K562 (cell line): ENCODE data around the gene NEDD4L. TPM values are rescaled to one million over a fixed set of nuclear protein-coding genes. Genes with fewer than 3 reads are reported as not detected.

Source experiments
- ARID2 ChIP-seq: fragments of 450-650 bp; IDR thresholded peaks from 2 replicates; pipeline ENCODE4 v1.6.1; 2017; ENCODE audit warnings: antibody characterized with exemption, mild to moderate bottlenecking
- CBFB ChIP-seq: sonication (generic); formaldehyde crosslinking; IDR thresholded peaks from 2 replicates; pipeline ENCODE4 v1.4.0; 2020; ENCODE audit warnings: mild to moderate bottlenecking, missing genetic modification reagents
- CBX5 ChIP-seq: IDR thresholded peaks from 2 replicates; pipeline ENCODE4 v1.6.1; 2014; ENCODE audit warnings: low read depth, borderline replicate concordance
- CCAR2 ChIP-seq: fragments of 200-400 bp; formaldehyde crosslinking; IDR thresholded peaks from 2 replicates; pipeline ENCODE4 v1.6.1; 2017; ENCODE audit warnings: mild to moderate bottlenecking, low read depth, low read length
- KLF16 ChIP-seq: IDR thresholded peaks from 2 replicates; pipeline ENCODE4 v1.6.1; 2016; ENCODE audit warnings: antibody characterized with exemption
- NBN ChIP-seq: fragments of 450-650 bp; IDR thresholded peaks from 2 replicates; pipeline ENCODE4 v1.6.1; 2016; ENCODE audit warnings: low read depth, mild to moderate bottlenecking
- NCOA1 ChIP-seq: fragments of 450-650 bp; IDR thresholded peaks from 2 replicates; pipeline ENCODE4 v1.6.1; 2016; ENCODE audit warnings: low read depth
- POLR2G ChIP-seq: fragments of 200-400 bp; formaldehyde crosslinking; IDR thresholded peaks from 2 replicates; pipeline ENCODE4 v1.6.1; 2017; ENCODE audit warnings: low read depth, mild to moderate bottlenecking, antibody characterized with exemption, low read length, moderate library complexity
- SREBF2 ChIP-seq: sonication (generic); formaldehyde crosslinking; IDR thresholded peaks from 2 replicates; pipeline ENCODE4 v1.4.0; 2020; ENCODE audit warnings: mild to moderate bottlenecking, missing genetic modification reagents
- SRSF3 ChIP-seq: fragments of 200-400 bp; formaldehyde crosslinking; IDR thresholded peaks from 2 replicates; pipeline ENCODE4 v1.6.1; 2016; ENCODE audit warnings: mild to moderate bottlenecking, low read length, moderate library complexity; ENCODE audit not compliant: insufficient read depth
- ZNF184 ChIP-seq: sonication (generic); formaldehyde crosslinking; IDR thresholded peaks from 2 replicates; pipeline ENCODE4 v1.5.0; 2020; ENCODE audit warnings: missing genetic modification reagents
- ZNF217 ChIP-seq: sonication (generic); formaldehyde crosslinking; IDR thresholded peaks from 2 replicates; pipeline ENCODE4 v1.8.0; 2022; ENCODE audit warnings: mild to moderate bottlenecking, missing genetic modification reagents
- ZNF324 ChIP-seq: fragments of 250-450 bp; sonication (Bioruptor Pico); IDR thresholded peaks from 2 replicates; pipeline ENCODE4 v1.4.0; 2020; ENCODE audit warnings: mild to moderate bottlenecking
- ZNF586 ChIP-seq: fragments of 450-650 bp; formaldehyde crosslinking; conservative IDR thresholded peaks from 2 replicates; pipeline ENCODE4 v1.4.0; 2020; ENCODE audit warnings: mild to moderate bottlenecking, moderate library complexity
- polyA plus RNA-seq, 8 experiments: library from polyadenylated mRNA; depleted of rRNA in 4 of 8; stranded (reverse) in 5 of 8; unstranded in 3 of 8; fragments of >200 nt; fragmentation: Nextera tagmentation in 2 of 8; fragmentation: Illumina TruSeq in 1 of 8; extraction: Ambion mirVana in 2 of 8; extraction: Trizol in 1 of 8; gene quantifications; 2 replicates each; pipeline versions ENCODE4 v1.2.1 to v1.2.3, GENCODE V29; 2011 to 2014; ENCODE audit warnings: inconsistent platforms in 1 of 8, missing spikeins in 1 of 8
- total RNA-seq, 7 experiments: library from RNA; depleted of rRNA in 6 of 7; stranded (reverse); fragments of >200 nt in 6 of 7; fragmentation: Illumina TruSeq in 2 of 7; extraction: Trizol in 2 of 7; gene quantifications; 2 replicates each; pipeline versions ENCODE4 v1.2.1 to v1.2.3, GENCODE V29; 2011 to 2021; ENCODE audit warnings: low replicate concordance in 1 of 7
- TF ChIP-seq, protein P1 (sequence below): fragments of 250-450 bp; sonication (Bioruptor Pico); IDR thresholded peaks from 2 replicates; pipeline ENCODE4 v1.5.0; 2021
- TF ChIP-seq, protein P2 (sequence below): sonication (generic); formaldehyde crosslinking; IDR thresholded peaks from 2 replicates; pipeline ENCODE4 v1.9.0; 2022; ENCODE audit warnings: mild to moderate bottlenecking, missing genetic modification reagents
- TF ChIP-seq, protein P3 (sequence below): sonication (generic); formaldehyde crosslinking; IDR thresholded peaks from 2 replicates; pipeline ENCODE4 v1.8.1; 2023; ENCODE audit warnings: mild to moderate bottlenecking, missing genetic modification reagents
- TF ChIP-seq, protein P4 (sequence below): fragments of 450-650 bp; IDR thresholded peaks from 2 replicates; pipeline ENCODE4 v1.6.1; 2017; ENCODE audit warnings: antibody characterized with exemption, mild to moderate bottlenecking
- TF ChIP-seq, protein P5 (sequence below): fragments of 450-650 bp; IDR thresholded peaks from one replicate; pipeline ENCODE4 v1.6.1; 2018; ENCODE audit warnings: mild to moderate bottlenecking, moderate library complexity; ENCODE audit not compliant: partially characterized antibody

NEDD4L gene
- total and polyA plus RNA-seq, 9 of the 15 experiments (the other 6 are each of a cell fraction or from before 2014, with no cell fraction given) = 8.1 to 33.4 (median 19.9) TPM

DNA sequence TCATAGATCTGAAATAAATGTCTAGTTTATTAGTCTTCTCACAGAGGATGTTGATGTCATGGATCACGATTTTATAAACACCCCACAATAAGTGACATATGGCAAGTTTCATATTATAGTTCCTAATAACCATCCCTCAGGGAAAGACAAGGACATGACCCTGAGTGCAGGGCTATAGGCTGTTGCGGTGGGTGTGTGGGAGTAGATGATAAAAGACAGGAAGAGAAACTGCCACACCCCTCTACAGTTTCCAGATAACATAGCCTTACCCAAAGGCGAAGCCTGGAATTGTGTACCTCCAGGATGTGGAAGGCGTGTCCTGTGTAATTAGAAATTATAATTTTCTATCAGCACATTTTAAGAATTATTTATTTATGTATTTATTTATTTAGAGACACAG, 2.4 kb upstream of the NEDD4L start (continued):
- TF ChIP-seq, protein P1, sequence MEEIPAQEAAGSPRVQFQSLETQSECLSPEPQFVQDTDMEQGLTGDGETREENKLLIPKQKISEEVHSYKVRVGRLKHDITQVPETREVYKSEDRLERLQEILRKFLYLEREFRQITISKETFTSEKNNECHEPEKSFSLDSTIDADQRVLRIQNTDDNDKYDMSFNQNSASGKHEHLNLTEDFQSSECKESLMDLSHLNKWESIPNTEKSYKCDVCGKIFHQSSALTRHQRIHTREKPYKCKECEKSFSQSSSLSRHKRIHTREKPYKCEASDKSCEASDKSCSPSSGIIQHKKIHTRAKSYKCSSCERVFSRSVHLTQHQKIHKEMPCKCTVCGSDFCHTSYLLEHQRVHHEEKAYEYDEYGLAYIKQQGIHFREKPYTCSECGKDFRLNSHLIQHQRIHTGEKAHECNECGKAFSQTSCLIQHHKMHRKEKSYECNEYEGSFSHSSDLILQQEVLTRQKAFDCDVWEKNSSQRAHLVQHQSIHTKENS = no peak
- no peak for TF ChIP-seq SRSF3
- no peak for TF ChIP-seq ARID2
- TF ChIP-seq ZNF184 = no peak
- TF ChIP-seq POLR2G = no peak
- peak; percentile 68; the same call in 1 of the 2 replicates for TF ChIP-seq NCOA1
- TF ChIP-seq NBN = no peak
- no peak for TF ChIP-seq CCAR2
- TF ChIP-seq, protein P2, sequence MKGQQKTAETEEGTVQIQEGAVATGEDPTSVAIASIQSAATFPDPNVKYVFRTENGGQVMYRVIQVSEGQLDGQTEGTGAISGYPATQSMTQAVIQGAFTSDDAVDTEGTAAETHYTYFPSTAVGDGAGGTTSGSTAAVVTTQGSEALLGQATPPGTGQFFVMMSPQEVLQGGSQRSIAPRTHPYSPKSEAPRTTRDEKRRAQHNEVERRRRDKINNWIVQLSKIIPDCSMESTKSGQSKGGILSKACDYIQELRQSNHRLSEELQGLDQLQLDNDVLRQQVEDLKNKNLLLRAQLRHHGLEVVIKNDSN = no peak
- no peak for TF ChIP-seq CBFB (CRISPR knock-in tag)
- TF ChIP-seq ZNF217 = no peak
- TF ChIP-seq CBX5 = no peak
- TF ChIP-seq ZNF586 (CRISPR knock-in tag) = no peak
- TF ChIP-seq, protein P3, sequence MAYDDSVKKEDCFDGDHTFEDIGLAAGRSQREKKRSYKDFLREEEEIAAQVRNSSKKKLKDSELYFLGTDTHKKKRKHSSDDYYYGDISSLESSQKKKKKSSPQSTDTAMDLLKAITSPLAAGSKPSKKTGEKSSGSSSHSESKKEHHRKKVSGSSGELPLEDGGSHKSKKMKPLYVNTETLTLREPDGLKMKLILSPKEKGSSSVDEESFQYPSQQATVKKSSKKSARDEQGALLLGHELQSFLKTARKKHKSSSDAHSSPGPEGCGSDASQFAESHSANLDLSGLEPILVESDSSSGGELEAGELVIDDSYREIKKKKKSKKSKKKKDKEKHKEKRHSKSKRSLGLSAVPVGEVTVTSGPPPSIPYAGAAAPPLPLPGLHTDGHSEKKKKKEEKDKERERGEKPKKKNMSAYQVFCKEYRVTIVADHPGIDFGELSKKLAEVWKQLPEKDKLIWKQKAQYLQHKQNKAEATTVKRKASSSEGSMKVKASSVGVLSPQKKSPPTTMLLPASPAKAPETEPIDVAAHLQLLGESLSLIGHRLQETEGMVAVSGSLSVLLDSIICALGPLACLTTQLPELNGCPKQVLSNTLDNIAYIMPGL (CRISPR knock-in tag) = no peak
- no peak for TF ChIP-seq SREBF2 (CRISPR knock-in tag)
- TF ChIP-seq, protein P4, sequence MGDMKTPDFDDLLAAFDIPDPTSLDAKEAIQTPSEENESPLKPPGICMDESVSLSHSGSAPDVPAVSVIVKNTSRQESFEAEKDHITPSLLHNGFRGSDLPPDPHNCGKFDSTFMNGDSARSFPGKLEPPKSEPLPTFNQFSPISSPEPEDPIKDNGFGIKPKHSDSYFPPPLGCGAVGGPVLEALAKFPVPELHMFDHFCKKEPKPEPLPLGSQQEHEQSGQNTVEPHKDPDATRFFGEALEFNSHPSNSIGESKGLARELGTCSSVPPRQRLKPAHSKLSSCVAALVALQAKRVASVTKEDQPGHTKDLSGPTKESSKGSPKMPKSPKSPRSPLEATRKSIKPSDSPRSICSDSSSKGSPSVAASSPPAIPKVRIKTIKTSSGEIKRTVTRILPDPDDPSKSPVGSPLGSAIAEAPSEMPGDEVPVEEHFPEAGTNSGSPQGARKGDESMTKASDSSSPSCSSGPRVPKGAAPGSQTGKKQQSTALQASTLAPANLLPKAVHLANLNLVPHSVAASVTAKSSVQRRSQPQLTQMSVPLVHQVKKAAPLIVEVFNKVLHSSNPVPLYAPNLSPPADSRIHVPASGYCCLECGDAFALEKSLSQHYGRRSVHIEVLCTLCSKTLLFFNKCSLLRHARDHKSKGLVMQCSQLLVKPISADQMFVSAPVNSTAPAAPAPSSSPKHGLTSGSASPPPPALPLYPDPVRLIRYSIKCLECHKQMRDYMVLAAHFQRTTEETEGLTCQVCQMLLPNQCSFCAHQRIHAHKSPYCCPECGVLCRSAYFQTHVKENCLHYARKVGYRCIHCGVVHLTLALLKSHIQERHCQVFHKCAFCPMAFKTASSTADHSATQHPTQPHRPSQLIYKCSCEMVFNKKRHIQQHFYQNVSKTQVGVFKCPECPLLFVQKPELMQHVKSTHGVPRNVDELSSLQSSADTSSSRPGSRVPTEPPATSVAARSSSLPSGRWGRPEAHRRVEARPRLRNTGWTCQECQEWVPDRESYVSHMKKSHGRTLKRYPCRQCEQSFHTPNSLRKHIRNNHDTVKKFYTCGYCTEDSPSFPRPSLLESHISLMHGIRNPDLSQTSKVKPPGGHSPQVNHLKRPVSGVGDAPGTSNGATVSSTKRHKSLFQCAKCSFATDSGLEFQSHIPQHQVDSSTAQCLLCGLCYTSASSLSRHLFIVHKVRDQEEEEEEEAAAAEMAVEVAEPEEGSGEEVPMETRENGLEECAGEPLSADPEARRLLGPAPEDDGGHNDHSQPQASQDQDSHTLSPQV = peak; percentile 57
- peak; percentile 59; the same call in 1 of the 2 replicates for TF ChIP-seq KLF16
- TF ChIP-seq, protein P5, sequence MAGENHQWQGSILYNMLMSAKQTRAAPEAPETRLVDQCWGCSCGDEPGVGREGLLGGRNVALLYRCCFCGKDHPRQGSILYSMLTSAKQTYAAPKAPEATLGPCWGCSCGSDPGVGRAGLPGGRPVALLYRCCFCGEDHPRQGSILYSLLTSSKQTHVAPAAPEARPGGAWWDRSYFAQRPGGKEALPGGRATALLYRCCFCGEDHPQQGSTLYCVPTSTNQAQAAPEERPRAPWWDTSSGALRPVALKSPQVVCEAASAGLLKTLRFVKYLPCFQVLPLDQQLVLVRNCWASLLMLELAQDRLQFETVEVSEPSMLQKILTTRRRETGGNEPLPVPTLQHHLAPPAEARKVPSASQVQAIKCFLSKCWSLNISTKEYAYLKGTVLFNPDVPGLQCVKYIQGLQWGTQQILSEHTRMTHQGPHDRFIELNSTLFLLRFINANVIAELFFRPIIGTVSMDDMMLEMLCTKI = no peak
- no peak for TF ChIP-seq ZNF324 (CRISPR knock-in tag)
